ENCODE results near the gene LUC7L. TPM values are rescaled to one million over a fixed set of nuclear protein-coding genes. Genes with fewer than 3 reads are reported as not detected.
A peak's percentile ranks its signal among the peaks of the same experiment; 100 is the strongest.
"Not testable (repeated sequence)": the region's sequence is repeated elsewhere in the genome, so short reads cannot be mapped to it uniquely, and the experiment has no call there.

Gene LUC7L
- total RNA-seq, 1 experiment from 2014 or later = 137 TPM

GRCh38 chr16:170788-171187 lies 58.5 kb downstream of the LUC7L start:
- Mint-ChIP-seq H3K4me3 (peak overlapping the region in 1 of 2 experiments; percentile 13; a peak in 1 of 5 replicates), H3K27me3 (ENCODE audit: low read depth) (peaks cover 88% of the 10 kb centered on the region)

DNA sequence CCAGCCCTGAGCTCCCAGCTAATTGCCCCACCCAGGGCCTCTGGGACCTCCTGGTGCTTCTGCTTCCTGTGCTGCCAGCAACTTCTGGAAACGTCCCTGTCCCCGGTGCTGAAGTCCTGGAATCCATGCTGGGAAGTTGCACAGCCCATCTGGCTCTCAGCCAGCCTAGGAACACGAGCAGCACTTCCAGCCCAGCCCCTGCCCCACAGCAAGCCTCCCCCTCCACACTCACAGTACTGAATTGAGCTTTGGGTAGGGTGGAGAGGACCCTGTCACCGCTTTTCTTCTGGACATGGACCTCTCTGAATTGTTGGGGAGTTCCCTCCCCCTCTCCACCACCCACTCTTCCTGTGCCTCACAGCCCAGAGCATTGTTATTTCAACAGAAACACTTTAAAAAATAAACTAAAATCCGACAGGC lies 59.2 kb downstream of the LUC7L start:
- not testable (repeated sequence) for H3T11ph ChIP-seq (ENCODE audit: low read length); H3K36me3 Mint-ChIP-seq (ENCODE audit: insufficient read depth in 1 of 3, low read depth in 3 of 3); H3K9me3 ChIP-seq (ENCODE audit: control insufficient read depth, low read depth, low read length); H3K4me2 ChIP-seq (ENCODE audit: insufficient read depth, insufficient read length, low read length); H3K23ac ChIP-seq (ENCODE audit: insufficient read length, low read depth, low read length); H2BK20ac ChIP-seq (ENCODE audit: low read depth, low read length, poor library complexity, severe bottlenecking); H2AK5ac ChIP-seq (ENCODE audit: insufficient read length, low read length); H2BK120ac ChIP-seq (ENCODE audit: low read depth, low read length, poor library complexity, severe bottlenecking); H3K18ac ChIP-seq (ENCODE audit: insufficient read length, low read depth, low read length); H3K79me1 ChIP-seq (ENCODE audit: insufficient read depth, low read depth, low read length, poor library complexity, severe bottlenecking); H2BK12ac ChIP-seq (ENCODE audit: insufficient read length, low read depth, low read length); H4K5ac ChIP-seq (ENCODE audit: insufficient read length, low read depth, low read length); H2BK15ac ChIP-seq (ENCODE audit: low read depth, low read length); H2BK5ac ChIP-seq (ENCODE audit: insufficient read length, low read length); H3K23me2 ChIP-seq (ENCODE audit: insufficient read length, low read depth, low read length, poor library complexity, severe bottlenecking); H3K27ac ChIP-seq (ENCODE audit: insufficient read length, low read depth, low read length); H3K56ac ChIP-seq (ENCODE audit: insufficient read length, low read depth, low read length); H3K9ac ChIP-seq (ENCODE audit: extremely low read depth, insufficient read length, low read length); H3K27ac Mint-ChIP-seq; H3K4me1 ChIP-seq (ENCODE audit: insufficient read depth, low read length); H4K20me1 ChIP-seq (ENCODE audit: control insufficient read depth, insufficient read depth, insufficient read length); H3K14ac ChIP-seq (ENCODE audit: insufficient read depth, low read length); H4K8ac ChIP-seq (replicated peaks; ENCODE audit: insufficient read length, low read depth, low read length); H4K91ac ChIP-seq (ENCODE audit: insufficient read length, low read depth, low read length); H3K79me2 ChIP-seq (ENCODE audit: insufficient read depth, low read length); H2AFZ ChIP-seq (ENCODE audit: low read length); H3K4ac ChIP-seq (ENCODE audit: low read depth, low read length)
- Mint-ChIP-seq H3K4me3 (peak overlapping the region in 1 of 2 experiments; percentile 62; a peak in 2 of 5 replicates), H3K9me3 (peaks cover 4 to 10% of the 10 kb centered on the region in 2 experiments; a peak in 2 of 5 replicates), H3K27me3 (ENCODE audit: low read depth) (peaks cover 88% of the 10 kb centered on the region), H3K4me1 (peaks cover 37 to 44% of the 10 kb centered on the region in 2 experiments)
- H3K27me3 ChIP-seq (ENCODE audit: insufficient read depth, low read length) = peaks cover 56% of the 10 kb centered on the region
- DNase-seq = peak; percentile 59
- WGBS (ENCODE audit: extremely low coverage, insufficient read length, low lambda C conversion rate) = no CpG with 5 or more reads among the region's 5 CpGs

More at GRCh38 chr16:170788-171187, 58.5 kb downstream of the LUC7L start:
- H3K23ac ChIP-seq (ENCODE audit: insufficient read length, low read depth, low read length) = no peak overlapping the region
- no peak overlapping the region for H3K14ac ChIP-seq (ENCODE audit: insufficient read depth, low read length)
- H3K27ac ChIP-seq (ENCODE audit: insufficient read length, low read depth, low read length) = no peak overlapping the region
- Mint-ChIP-seq H3K4me1 (peaks cover 42 to 43% of the 10 kb centered on the region in 2 experiments), H3K9me3 (peaks cover 4 to 10% of the 10 kb centered on the region in 2 experiments; a peak in 2 of 5 replicates), H3K36me3 (ENCODE audit: insufficient read depth in 1 of 3, low read depth in 3 of 3) (no peaks in the 10 kb centered on the region; a peak in 1 of 7 replicates), H3K27ac (peak overlapping the region in 1 of 3 experiments; percentile 27; a peak in 1 of 7 replicates)
- H2AFZ ChIP-seq (ENCODE audit: low read length) = no peak overlapping the region
- no peak overlapping the region for H2BK20ac ChIP-seq (ENCODE audit: low read depth, low read length, poor library complexity, severe bottlenecking)
- WGBS (ENCODE audit: extremely low coverage, insufficient read length, low lambda C conversion rate) = no CpG with 5 or more reads among the region's 1 CpG
- no peaks in the 10 kb centered on the region for H3K79me1 ChIP-seq (ENCODE audit: insufficient read depth, low read depth, low read length, poor library complexity, severe bottlenecking)
- no peak overlapping the region for H2AK5ac ChIP-seq (ENCODE audit: insufficient read length, low read length)
- no peaks in the 10 kb centered on the region for H4K20me1 ChIP-seq (ENCODE audit: control insufficient read depth, insufficient read depth, insufficient read length)
- H4K8ac ChIP-seq (replicated peaks; ENCODE audit: insufficient read length, low read depth, low read length) = no peak overlapping the region
- H4K91ac ChIP-seq (ENCODE audit: insufficient read length, low read depth, low read length) = no peak overlapping the region
- no peak overlapping the region for H2BK12ac ChIP-seq (ENCODE audit: insufficient read length, low read depth, low read length)
- no peak overlapping the region for H3K9ac ChIP-seq (ENCODE audit: extremely low read depth, insufficient read length, low read length)
- no peaks in the 10 kb centered on the region; the same call in 1 of the 2 replicates for H3K4me1 ChIP-seq (ENCODE audit: insufficient read depth, low read length)
- no peak overlapping the region for H4K5ac ChIP-seq (ENCODE audit: insufficient read length, low read depth, low read length)
- TF ChIP-seq, protein P1, sequence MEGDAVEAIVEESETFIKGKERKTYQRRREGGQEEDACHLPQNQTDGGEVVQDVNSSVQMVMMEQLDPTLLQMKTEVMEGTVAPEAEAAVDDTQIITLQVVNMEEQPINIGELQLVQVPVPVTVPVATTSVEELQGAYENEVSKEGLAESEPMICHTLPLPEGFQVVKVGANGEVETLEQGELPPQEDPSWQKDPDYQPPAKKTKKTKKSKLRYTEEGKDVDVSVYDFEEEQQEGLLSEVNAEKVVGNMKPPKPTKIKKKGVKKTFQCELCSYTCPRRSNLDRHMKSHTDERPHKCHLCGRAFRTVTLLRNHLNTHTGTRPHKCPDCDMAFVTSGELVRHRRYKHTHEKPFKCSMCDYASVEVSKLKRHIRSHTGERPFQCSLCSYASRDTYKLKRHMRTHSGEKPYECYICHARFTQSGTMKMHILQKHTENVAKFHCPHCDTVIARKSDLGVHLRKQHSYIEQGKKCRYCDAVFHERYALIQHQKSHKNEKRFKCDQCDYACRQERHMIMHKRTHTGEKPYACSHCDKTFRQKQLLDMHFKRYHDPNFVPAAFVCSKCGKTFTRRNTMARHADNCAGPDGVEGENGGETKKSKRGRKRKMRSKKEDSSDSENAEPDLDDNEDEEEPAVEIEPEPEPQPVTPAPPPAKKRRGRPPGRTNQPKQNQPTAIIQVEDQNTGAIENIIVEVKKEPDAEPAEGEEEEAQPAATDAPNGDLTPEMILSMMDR (conservative IDR thresholded peaks at IDR 0.05) = no peak
- H3T11ph ChIP-seq (ENCODE audit: low read length) = no peak overlapping the region
- H3K4me2 ChIP-seq (ENCODE audit: insufficient read depth, insufficient read length, low read length) = no peak overlapping the region
- H2BK15ac ChIP-seq (ENCODE audit: low read depth, low read length) = no peak overlapping the region
- H3K9me3 ChIP-seq (ENCODE audit: control insufficient read depth, low read depth, low read length) = no peaks in the 10 kb centered on the region
- no peak for DNase-seq
- H3K27me3 ChIP-seq (ENCODE audit: insufficient read depth, low read length) = peaks cover 55% of the 10 kb centered on the region
- H3K56ac ChIP-seq (ENCODE audit: insufficient read length, low read depth, low read length) = no peak overlapping the region
- no peaks in the 10 kb centered on the region for H3K23me2 ChIP-seq (ENCODE audit: insufficient read length, low read depth, low read length, poor library complexity, severe bottlenecking)
- no peak overlapping the region for H2BK5ac ChIP-seq (ENCODE audit: insufficient read length, low read length)
- no peaks in the 10 kb centered on the region for H3K79me2 ChIP-seq (ENCODE audit: insufficient read depth, low read length)
- H3K18ac ChIP-seq (ENCODE audit: insufficient read length, low read depth, low read length) = no peak overlapping the region
- no peak overlapping the region for H2BK120ac ChIP-seq (ENCODE audit: low read depth, low read length, poor library complexity, severe bottlenecking)
- H3K4ac ChIP-seq (ENCODE audit: low read depth, low read length) = no peak overlapping the region
